Calu3 (cell line): ENCODE data around the gene MICAL3. TPM values are rescaled to one million over a fixed set of nuclear protein-coding genes. Genes with fewer than 3 reads are reported as not detected.

Source experiments
- BruUV-seq: library from RNA; stranded (reverse); fragments of 400-500 nt; replicated peaks from 2 replicates; lab custom pipeline; 2021; lab: Mats Ljungman, UMichigan
- CTCF ChIA-PET: fragments of 300-600 bp; sonication (Branson Sonifier 250); formaldehyde crosslinking; loops from one replicate; lab custom pipeline; 2022; ENCODE audit warnings: antibody characterized with exemption; lab: Charles Lee
- DNase-seq: peaks from one replicate; pipeline ENCODE4 v3.0.0; 2022
- H3K27ac Mint-ChIP-seq: one replicate; pipeline ENCODE4 v1.8.0; 2022; ENCODE audit warnings: mixed read lengths; ENCODE audit not compliant: unreplicated experiment
- H3K27me3 Mint-ChIP-seq: one replicate; pipeline ENCODE4 v1.8.0; 2022; ENCODE audit warnings: mixed read lengths; ENCODE audit not compliant: unreplicated experiment
- H3K36me3 Mint-ChIP-seq: one replicate; pipeline ENCODE4 v1.8.0; 2022; ENCODE audit warnings: mild to moderate bottlenecking, moderate library complexity, mixed read lengths; ENCODE audit not compliant: insufficient read depth, unreplicated experiment
- H3K4me1 Mint-ChIP-seq: one replicate; pipeline ENCODE4 v1.8.0; 2022; ENCODE audit warnings: mild to moderate bottlenecking, low read depth, mixed read lengths; ENCODE audit not compliant: unreplicated experiment
- H3K4me3 Mint-ChIP-seq: one replicate; pipeline ENCODE4 v1.8.0; 2022; ENCODE audit warnings: mild to moderate bottlenecking, low read depth, moderate library complexity, mixed read lengths; ENCODE audit not compliant: unreplicated experiment
- H3K9me3 Mint-ChIP-seq: one replicate; pipeline ENCODE4 v1.8.0; 2022; ENCODE audit warnings: low read depth, mixed read lengths; ENCODE audit not compliant: unreplicated experiment
- CTCF ChIP-seq: fragments of 200-600 bp; IDR thresholded peaks from one replicate; pipeline ENCODE4 v1.8.0; 2022; ENCODE audit warnings: antibody characterized with exemption; ENCODE audit not compliant: unreplicated experiment
- intact Hi-C: fragments of 100-400 bp; cut with micrococcal nuclease; formaldehyde crosslinking; loops from one replicate; pipeline ENCODE4 v1.10.0; 2022; ENCODE audit not compliant: unreplicated experiment
- total RNA-seq: library from RNA; stranded (reverse); gene quantifications from 2 replicates; pipeline ENCODE4 v1.2.3, GENCODE V29; 2022

The MICAL3 gene
- total RNA-seq, 1 experiment from 2014 or later: 60.6 TPM

- Mint-ChIP-seq H3K27ac (no peak overlapping the region), H3K4me3 (no peak overlapping the region), H3K27me3 (no peaks in the 10 kb centered on the region), H3K36me3 (peaks cover 26% of the 10 kb centered on the region), H3K9me3 (no peaks in the 10 kb centered on the region), H3K4me1 (no peaks in the 10 kb centered on the region)
- intact Hi-C loops: no loop called here
- CTCF ChIA-PET: interaction anchor here (1.4 kb wide), 1 partner anchor 200 kb away, joined by 3 read pairs; no protein-coding TSS in a partner anchor
- TF ChIP-seq CTCF: no peak
- BruUV-seq: no TSS peak
- no peak for DNase-seq
Measured at GRCh38 chr22:17875631-17876030, 148.7 kb downstream of the MICAL3 start.

- intact Hi-C loops: no loop called here
- TF ChIP-seq CTCF: no peak
- no peak overlapping the region for H3K27ac Mint-ChIP-seq
- peaks cover 26% of the 10 kb centered on the region for H3K36me3 Mint-ChIP-seq
- no peaks in the 10 kb centered on the region for H3K4me1 Mint-ChIP-seq
- H3K27me3 Mint-ChIP-seq: no peaks in the 10 kb centered on the region
- CTCF ChIA-PET: interaction anchor here (1.4 kb wide), 1 partner anchor 201 kb away, joined by 3 read pairs; no protein-coding TSS in a partner anchor
- H3K9me3 Mint-ChIP-seq: no peaks in the 10 kb centered on the region
- no peak for DNase-seq
- no peak overlapping the region for H3K4me3 Mint-ChIP-seq
- BruUV-seq: no TSS peak
Measured at GRCh38 chr22:17875156-17875555, 149.2 kb downstream of the MICAL3 start.

GRCh38 chr22:17874231-17874905 is 150.0 kb downstream of the MICAL3 start:
- BruUV-seq: no TSS peak
- no peak overlapping the region for H3K27ac Mint-ChIP-seq
- CTCF ChIA-PET: no interaction called here
- H3K36me3 Mint-ChIP-seq: peaks cover 26% of the 10 kb centered on the region
- H3K9me3 Mint-ChIP-seq: no peaks in the 10 kb centered on the region
- no peak for TF ChIP-seq CTCF
- H3K27me3 Mint-ChIP-seq: no peaks in the 10 kb centered on the region
- intact Hi-C loops: no loop called here
- H3K4me1 Mint-ChIP-seq: no peaks in the 10 kb centered on the region
- no peak overlapping the region for H3K4me3 Mint-ChIP-seq
- DNase-seq: no peak

- TF ChIP-seq CTCF: no peak
- no peak for DNase-seq
- Mint-ChIP-seq H3K9me3 (no peaks in the 10 kb centered on the region), H3K4me3 (no peak overlapping the region), H3K27me3 (no peaks in the 10 kb centered on the region), H3K36me3 (peaks cover 30% of the 10 kb centered on the region), H3K27ac (no peak overlapping the region), H3K4me1 (no peaks in the 10 kb centered on the region)
- no TSS peak for BruUV-seq
- CTCF ChIA-PET: no interaction called here
- intact Hi-C loops: no loop called here
Measured at GRCh38 chr22:17873804-17874203, 150.6 kb downstream of the MICAL3 start.
